ENCODE results near the gene TBX20. TPM values are rescaled to one million over a fixed set of nuclear protein-coding genes. Genes with fewer than 3 reads are reported as not detected.
"Not testable (repeated sequence)": the region's sequence is repeated elsewhere in the genome, so short reads cannot be mapped to it uniquely, and the experiment has no call there.

TBX20 gene
- total and polyA plus RNA-seq, 4 donors, result 0.21 to 0.89 (median 0.59) TPM

GRCh38 chr7:35216033-35216432 is 37.9 kb downstream of the TBX20 start:
- DNase-seq (ENCODE audit: low spot score); H3K36me3 ChIP-seq (ENCODE audit: control insufficient read depth in 4 of 4, insufficient read depth in 3 of 4, low read depth in 1 of 4, low read length in 3 of 4); H3K9ac ChIP-seq (ENCODE audit: low read depth in 1 of 2, low read length in 2 of 2); H3K27ac ChIP-seq (ENCODE audit: low read depth in 1 of 2, low read length in 2 of 2); H3K4me1 ChIP-seq (ENCODE audit: control insufficient read depth in 4 of 4, insufficient read depth in 4 of 4, low read length in 3 of 4); H3K9me3 ChIP-seq (ENCODE audit: control insufficient read depth in 4 of 4, low read length in 3 of 4); H3K27me3 ChIP-seq (ENCODE audit: control insufficient read depth in 4 of 4, insufficient read depth in 4 of 4, low read length in 3 of 4); H3K4me3 ChIP-seq (ENCODE audit: low read depth in 1 of 3, low read length in 3 of 3): not testable (repeated sequence)
- WGBS, result 79% methylated on average over 3 of the region's 3 CpGs

- not testable (repeated sequence) for H3K4me1 ChIP-seq (ENCODE audit: control insufficient read depth in 4 of 4, insufficient read depth in 4 of 4, low read length in 3 of 4); H3K9me3 ChIP-seq (ENCODE audit: control insufficient read depth in 4 of 4, low read length in 3 of 4); H3K36me3 ChIP-seq (ENCODE audit: control insufficient read depth in 4 of 4, insufficient read depth in 3 of 4, low read depth in 1 of 4, low read length in 3 of 4); H3K4me3 ChIP-seq (ENCODE audit: low read depth in 1 of 3, low read length in 3 of 3); H3K27ac ChIP-seq (ENCODE audit: low read depth in 1 of 2, low read length in 2 of 2); H3K27me3 ChIP-seq (ENCODE audit: control insufficient read depth in 4 of 4, insufficient read depth in 4 of 4, low read length in 3 of 4); H3K9ac ChIP-seq (ENCODE audit: low read depth in 1 of 2, low read length in 2 of 2); DNase-seq (ENCODE audit: low spot score)
- 87% methylated on average over 2 of the region's 3 CpGs for WGBS
Measured at GRCh38 chr7:35215063-35215462, 38.8 kb downstream of the TBX20 start.

GRCh38 chr7:35206924-35207323 is 47.0 kb downstream of the TBX20 start:
- H3K4me3 ChIP-seq (ENCODE audit: low read depth in 1 of 3, low read length in 3 of 3); H3K9ac ChIP-seq (ENCODE audit: low read depth in 1 of 2, low read length in 2 of 2); H3K36me3 ChIP-seq (ENCODE audit: control insufficient read depth in 4 of 4, insufficient read depth in 3 of 4, low read depth in 1 of 4, low read length in 3 of 4); H3K4me1 ChIP-seq (ENCODE audit: control insufficient read depth in 4 of 4, insufficient read depth in 4 of 4, low read length in 3 of 4); DNase-seq (ENCODE audit: low spot score); H3K27me3 ChIP-seq (ENCODE audit: control insufficient read depth in 4 of 4, insufficient read depth in 4 of 4, low read length in 3 of 4); H3K27ac ChIP-seq (ENCODE audit: low read depth in 1 of 2, low read length in 2 of 2); H3K9me3 ChIP-seq (ENCODE audit: control insufficient read depth in 4 of 4, low read length in 3 of 4): not testable (repeated sequence)

GRCh38 chr7:35204850-35205249 is 49.0 kb downstream of the TBX20 start:
- not testable (repeated sequence) for H3K4me3 ChIP-seq (ENCODE audit: low read depth in 1 of 3, low read length in 3 of 3); H3K9ac ChIP-seq (ENCODE audit: low read depth in 1 of 2, low read length in 2 of 2); H3K27me3 ChIP-seq (ENCODE audit: control insufficient read depth in 4 of 4, insufficient read depth in 4 of 4, low read length in 3 of 4); H3K4me1 ChIP-seq (ENCODE audit: control insufficient read depth in 4 of 4, insufficient read depth in 4 of 4, low read length in 3 of 4); H3K27ac ChIP-seq (ENCODE audit: low read depth in 1 of 2, low read length in 2 of 2); DNase-seq (ENCODE audit: low spot score); H3K36me3 ChIP-seq (ENCODE audit: control insufficient read depth in 4 of 4, insufficient read depth in 3 of 4, low read depth in 1 of 4, low read length in 3 of 4); H3K9me3 ChIP-seq (ENCODE audit: control insufficient read depth in 4 of 4, low read length in 3 of 4)
- 78% methylated on average over 1 of the region's 1 CpG for WGBS

GRCh38 chr7:35204031-35204430 is 49.9 kb downstream of the TBX20 start:
- WGBS, result 79% methylated on average over 5 of the region's 5 CpGs
- H3K27me3 ChIP-seq (ENCODE audit: control insufficient read depth in 4 of 4, insufficient read depth in 4 of 4, low read length in 3 of 4); H3K27ac ChIP-seq (ENCODE audit: low read depth in 1 of 2, low read length in 2 of 2); H3K4me1 ChIP-seq (ENCODE audit: control insufficient read depth in 4 of 4, insufficient read depth in 4 of 4, low read length in 3 of 4); H3K9ac ChIP-seq (ENCODE audit: low read depth in 1 of 2, low read length in 2 of 2); H3K4me3 ChIP-seq (ENCODE audit: low read depth in 1 of 3, low read length in 3 of 3); H3K9me3 ChIP-seq (ENCODE audit: control insufficient read depth in 4 of 4, low read length in 3 of 4); DNase-seq (ENCODE audit: low spot score); H3K36me3 ChIP-seq (ENCODE audit: control insufficient read depth in 4 of 4, insufficient read depth in 3 of 4, low read depth in 1 of 4, low read length in 3 of 4): not testable (repeated sequence)

- DNase-seq (ENCODE audit: low spot score); H3K27me3 ChIP-seq (ENCODE audit: control insufficient read depth in 4 of 4, insufficient read depth in 4 of 4, low read length in 3 of 4); H3K9ac ChIP-seq (ENCODE audit: low read depth in 1 of 2, low read length in 2 of 2); H3K36me3 ChIP-seq (ENCODE audit: control insufficient read depth in 4 of 4, insufficient read depth in 3 of 4, low read depth in 1 of 4, low read length in 3 of 4); H3K27ac ChIP-seq (ENCODE audit: low read depth in 1 of 2, low read length in 2 of 2); H3K4me1 ChIP-seq (ENCODE audit: control insufficient read depth in 4 of 4, insufficient read depth in 4 of 4, low read length in 3 of 4); H3K9me3 ChIP-seq (ENCODE audit: control insufficient read depth in 4 of 4, low read length in 3 of 4); H3K4me3 ChIP-seq (ENCODE audit: low read depth in 1 of 3, low read length in 3 of 3): not testable (repeated sequence)
- 82% methylated on average over 6 of the region's 6 CpGs for WGBS
Measured at GRCh38 chr7:35202353-35202752, 51.5 kb downstream of the TBX20 start.

GRCh38 chr7:35200170-35200569 is 53.7 kb downstream of the TBX20 start:
- not testable (repeated sequence) for H3K27ac ChIP-seq (ENCODE audit: low read depth in 1 of 2, low read length in 2 of 2); H3K9me3 ChIP-seq (ENCODE audit: control insufficient read depth in 4 of 4, low read length in 3 of 4); H3K4me1 ChIP-seq (ENCODE audit: control insufficient read depth in 4 of 4, insufficient read depth in 4 of 4, low read length in 3 of 4); H3K9ac ChIP-seq (ENCODE audit: low read depth in 1 of 2, low read length in 2 of 2); H3K36me3 ChIP-seq (ENCODE audit: control insufficient read depth in 4 of 4, insufficient read depth in 3 of 4, low read depth in 1 of 4, low read length in 3 of 4); H3K27me3 ChIP-seq (ENCODE audit: control insufficient read depth in 4 of 4, insufficient read depth in 4 of 4, low read length in 3 of 4); H3K4me3 ChIP-seq (ENCODE audit: low read depth in 1 of 3, low read length in 3 of 3); DNase-seq (ENCODE audit: low spot score)
- WGBS, result 56% methylated on average over 2 of the region's 2 CpGs

GRCh38 chr7:35198370-35199140 is 55.3 kb downstream of the TBX20 start:
- not testable (repeated sequence) for H3K27me3 ChIP-seq (ENCODE audit: control insufficient read depth in 4 of 4, insufficient read depth in 4 of 4, low read length in 3 of 4); H3K4me1 ChIP-seq (ENCODE audit: control insufficient read depth in 4 of 4, insufficient read depth in 4 of 4, low read length in 3 of 4); H3K4me3 ChIP-seq (ENCODE audit: low read depth in 1 of 3, low read length in 3 of 3); H3K36me3 ChIP-seq (ENCODE audit: control insufficient read depth in 4 of 4, insufficient read depth in 3 of 4, low read depth in 1 of 4, low read length in 3 of 4); H3K9ac ChIP-seq (ENCODE audit: low read depth in 1 of 2, low read length in 2 of 2); H3K9me3 ChIP-seq (ENCODE audit: control insufficient read depth in 4 of 4, low read length in 3 of 4); DNase-seq (ENCODE audit: low spot score); H3K27ac ChIP-seq (ENCODE audit: low read depth in 1 of 2, low read length in 2 of 2)
- WGBS, result 82% methylated on average over 2 of the region's 2 CpGs

GRCh38 chr7:35191571-35191970 is 62.3 kb downstream of the TBX20 start:
- not testable (repeated sequence) for H3K36me3 ChIP-seq (ENCODE audit: control insufficient read depth in 4 of 4, insufficient read depth in 3 of 4, low read depth in 1 of 4, low read length in 3 of 4); DNase-seq (ENCODE audit: low spot score); H3K9ac ChIP-seq (ENCODE audit: low read depth in 1 of 2, low read length in 2 of 2); H3K4me1 ChIP-seq (ENCODE audit: control insufficient read depth in 4 of 4, insufficient read depth in 4 of 4, low read length in 3 of 4); H3K27ac ChIP-seq (ENCODE audit: low read depth in 1 of 2, low read length in 2 of 2); H3K27me3 ChIP-seq (ENCODE audit: control insufficient read depth in 4 of 4, insufficient read depth in 4 of 4, low read length in 3 of 4); H3K9me3 ChIP-seq (ENCODE audit: control insufficient read depth in 4 of 4, low read length in 3 of 4); H3K4me3 ChIP-seq (ENCODE audit: low read depth in 1 of 3, low read length in 3 of 3)
- 92% methylated on average over 4 of the region's 4 CpGs for WGBS

Measured in liver (tissue), 9 donors.